HepG2 (cell line): ENCODE results near the gene GPT2. TPM values are rescaled to one million over a fixed set of nuclear protein-coding genes. Genes with fewer than 3 reads are reported as not detected.
A peak's percentile ranks its signal among the peaks of the same experiment; 100 is the strongest.

Experiments
- CBX2 ChIP-seq, 2 experiments: fragments of 200-600 bp in 1 of 2; sonication (generic); formaldehyde crosslinking in 1 of 2; IDR thresholded peaks; 2 replicates each; pipeline versions ENCODE4 v1.7.0 to v1.8.1; 2018 to 2022; ENCODE audit warnings: low read depth in 2 of 2, low read length in 1 of 2, mild to moderate bottlenecking in 1 of 2, missing genetic modification reagents in 1 of 2
- DNMT3B ChIP-seq: conservative IDR thresholded peaks from 2 replicates; pipeline ENCODE4 v1.6.1; 2016; ENCODE audit warnings: missing biosample characterization, control low read depth
- HNF4G ChIP-seq, 2 experiments: sonication (generic) in 1 of 2; formaldehyde crosslinking in 1 of 2; IDR thresholded peaks; 2 replicates each; pipeline versions ENCODE4 v1.4.0 to v1.6.1; 2011 to 2020; ENCODE audit warnings: borderline replicate concordance in 2 of 2, low read depth in 2 of 2, mild to moderate bottlenecking in 2 of 2, low read length in 1 of 2, missing genetic modification reagents in 1 of 2, moderate library complexity in 1 of 2
- NR3C1 ChIP-seq: sonication (generic); formaldehyde crosslinking; IDR thresholded peaks from 2 replicates; pipeline ENCODE4 v1.4.0; 2020; ENCODE audit warnings: missing genetic modification reagents
- POLR2AphosphoS2 ChIP-seq: IDR thresholded peaks from 2 replicates; pipeline ENCODE4 v1.6.1; 2011; ENCODE audit warnings: low read depth, low read length, improper control_type of control experiment
- SMAD3 ChIP-seq: sonication (generic); formaldehyde crosslinking; IDR thresholded peaks from 2 replicates; pipeline ENCODE4 v1.4.0; 2020; ENCODE audit warnings: missing genetic modification reagents
- SMAD9 ChIP-seq: sonication (generic); formaldehyde crosslinking; IDR thresholded peaks from 2 replicates; pipeline ENCODE4 v1.5.1; 2020; ENCODE audit warnings: mild to moderate bottlenecking, missing genetic modification reagents
- TARDBP ChIP-seq: sonication (generic); formaldehyde crosslinking; IDR thresholded peaks from 2 replicates; pipeline ENCODE4 v1.8.0; 2022; ENCODE audit warnings: mild to moderate bottlenecking, missing genetic modification reagents
- ZBTB8A ChIP-seq: sonication (generic); formaldehyde crosslinking; IDR thresholded peaks from 2 replicates; pipeline ENCODE4 v1.4.0; 2020; ENCODE audit warnings: mild to moderate bottlenecking, low read depth, missing genetic modification reagents, borderline replicate concordance
- ZFP36L1 ChIP-seq: sonication (generic); formaldehyde crosslinking; IDR thresholded peaks from 2 replicates; pipeline ENCODE4 v1.8.0; 2022; ENCODE audit warnings: mild to moderate bottlenecking, missing genetic modification reagents, moderate library complexity
- ZNF558 ChIP-seq: sonication (generic); formaldehyde crosslinking; IDR thresholded peaks from 2 replicates; pipeline ENCODE4 v1.9.0; 2022; ENCODE audit warnings: mild to moderate bottlenecking, missing genetic modification reagents, borderline replicate concordance
- ZNF841 ChIP-seq: sonication (generic); formaldehyde crosslinking; IDR thresholded peaks from 2 replicates; pipeline ENCODE4 v1.8.1; 2023; ENCODE audit warnings: missing genetic modification reagents, borderline replicate concordance
- ZNF850 ChIP-seq: sonication (generic); formaldehyde crosslinking; conservative IDR thresholded peaks from 2 replicates; pipeline ENCODE4 v1.9.0; 2021; ENCODE audit warnings: mild to moderate bottlenecking, missing genetic modification reagents
- ZSCAN30 ChIP-seq: sonication (generic); formaldehyde crosslinking; IDR thresholded peaks from 2 replicates; pipeline ENCODE4 v1.5.0; 2020; ENCODE audit warnings: mild to moderate bottlenecking, missing genetic modification reagents
- ZZZ3 ChIP-seq: sonication (generic); formaldehyde crosslinking; IDR thresholded peaks from 2 replicates; pipeline ENCODE4 v1.4.0; 2020; ENCODE audit warnings: missing genetic modification reagents, mild to moderate bottlenecking, borderline replicate concordance
- polyA plus RNA-seq, 8 experiments: library from polyadenylated mRNA; depleted of rRNA in 3 of 8; stranded (reverse) in 7 of 8; unstranded in 1 of 8; fragments of >200 nt; fragmentation: Illumina TruSeq in 4 of 8; extraction: Trizol in 4 of 8; gene quantifications; 2 replicates each; pipeline versions ENCODE4 v1.2.1 to v1.2.3, GENCODE V29; 2011 to 2016; ENCODE audit warnings: low read depth in 4 of 8, missing spikeins in 1 of 8, mixed read lengths in 1 of 8; ENCODE audit not compliant: insufficient read depth in 1 of 8
- total RNA-seq, 5 experiments: library from RNA; depleted of rRNA; stranded (reverse); fragments of >200 nt; fragmentation: Illumina TruSeq; extraction: Trizol; gene quantifications; 2 replicates each; pipeline ENCODE4 v1.2.3, GENCODE V29; 2016; ENCODE audit warnings: low read depth in 1 of 5
- TF ChIP-seq, protein P1 (sequence below): sonication (generic); formaldehyde crosslinking; IDR thresholded peaks from 2 replicates; pipeline ENCODE4 v1.4.0; 2020; ENCODE audit warnings: low read depth, mild to moderate bottlenecking, missing genetic modification reagents
- TF ChIP-seq, protein P2 (sequence below): sonication (generic); formaldehyde crosslinking; IDR thresholded peaks from 2 replicates; pipeline ENCODE4 v1.5.0; 2020; ENCODE audit warnings: mild to moderate bottlenecking, low read depth, missing genetic modification reagents, borderline replicate concordance
- TF ChIP-seq, protein P3 (sequence below): sonication (generic); formaldehyde crosslinking; IDR thresholded peaks from 2 replicates; pipeline ENCODE4 v1.4.0; 2020; ENCODE audit warnings: mild to moderate bottlenecking, low read depth, missing genetic modification reagents
- TF ChIP-seq, protein P4 (sequence below): sonication (generic); formaldehyde crosslinking; IDR thresholded peaks from 2 replicates; pipeline ENCODE4 v1.5.0; 2020; ENCODE audit warnings: mild to moderate bottlenecking, missing genetic modification reagents, borderline replicate concordance

Gene GPT2
- total and polyA plus RNA-seq, 2 of the 13 experiments (the other 11 are each of a cell fraction or from before 2014, with no cell fraction given): 138 to 267 TPM

DNA sequence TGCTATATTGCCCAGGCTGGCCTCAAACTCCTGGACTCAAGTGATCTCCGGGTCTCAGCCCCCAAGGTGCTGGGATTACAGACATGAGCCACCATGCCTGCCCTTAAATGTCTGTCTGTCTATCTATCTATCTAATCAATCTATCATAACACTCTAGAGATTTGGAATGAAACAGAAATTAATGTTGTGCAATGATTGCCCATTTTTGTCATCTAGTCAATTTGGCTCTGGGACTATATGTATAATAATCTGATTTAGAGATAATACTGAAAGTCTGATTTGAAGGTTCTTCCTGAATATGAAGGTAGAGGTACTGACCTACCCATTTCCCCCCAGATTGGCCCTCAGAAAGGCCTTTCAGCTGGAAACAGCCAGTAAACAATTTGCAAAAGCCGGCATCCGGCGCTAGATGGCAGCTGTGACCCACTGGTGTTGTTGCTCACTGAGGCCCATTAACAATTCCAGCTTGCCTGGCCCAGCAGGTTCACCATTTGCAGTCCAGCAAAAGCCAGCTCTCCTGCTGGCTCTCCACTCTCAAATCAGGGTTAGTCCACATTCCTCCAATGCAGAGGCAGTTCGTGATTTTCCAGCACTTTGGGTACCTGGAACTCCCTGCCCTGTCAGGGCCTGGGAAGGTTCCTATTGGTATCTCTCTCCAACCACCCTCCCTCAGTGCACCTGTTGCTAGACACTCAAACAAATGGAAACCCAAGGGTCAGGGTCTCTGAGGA is 30.3 kb upstream of the GPT2 start (continued):
- no peak for TF ChIP-seq HNF4G (IDR thresholded peaks at IDR 0.05; ENCODE audit: borderline replicate concordance, low read depth, low read length)
- TF ChIP-seq HNF4G (CRISPR knock-in tag; IDR thresholded peaks at IDR 0.05; ENCODE audit: borderline replicate concordance, low read depth): no peak
- TF ChIP-seq, protein P1, sequence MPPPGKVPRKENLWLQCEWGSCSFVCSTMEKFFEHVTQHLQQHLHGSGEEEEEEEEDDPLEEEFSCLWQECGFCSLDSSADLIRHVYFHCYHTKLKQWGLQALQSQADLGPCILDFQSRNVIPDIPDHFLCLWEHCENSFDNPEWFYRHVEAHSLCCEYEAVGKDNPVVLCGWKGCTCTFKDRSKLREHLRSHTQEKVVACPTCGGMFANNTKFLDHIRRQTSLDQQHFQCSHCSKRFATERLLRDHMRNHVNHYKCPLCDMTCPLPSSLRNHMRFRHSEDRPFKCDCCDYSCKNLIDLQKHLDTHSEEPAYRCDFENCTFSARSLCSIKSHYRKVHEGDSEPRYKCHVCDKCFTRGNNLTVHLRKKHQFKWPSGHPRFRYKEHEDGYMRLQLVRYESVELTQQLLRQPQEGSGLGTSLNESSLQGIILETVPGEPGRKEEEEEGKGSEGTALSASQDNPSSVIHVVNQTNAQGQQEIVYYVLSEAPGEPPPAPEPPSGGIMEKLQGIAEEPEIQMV: peak; percentile 77; the same call in 1 of the 2 replicates
- TF ChIP-seq NR3C1 (CRISPR knock-in tag): no peak
- no peak for TF ChIP-seq ZFP36L1 (CRISPR knock-in tag)
- no peak for TF ChIP-seq DNMT3B (CRISPR knock-in tag)
- no peak for TF ChIP-seq SMAD9
- TF ChIP-seq ZNF841 (CRISPR knock-in tag): no peak
- no peak for TF ChIP-seq ZZZ3 (CRISPR knock-in tag)
- no peak for TF ChIP-seq POLR2AphosphoS2
- no peak for TF ChIP-seq ZNF558 (CRISPR knock-in tag)
- TF ChIP-seq TARDBP (CRISPR knock-in tag): no peak; the same call in none of the 2 replicates
- TF ChIP-seq ZSCAN30 (CRISPR knock-in tag): no peak
- peak; percentile 72; the same call in 1 of the 2 replicates for TF ChIP-seq SMAD3 (CRISPR knock-in tag)
- TF ChIP-seq CBX2 (IDR thresholded peaks at IDR 0.05; ENCODE audit: low read depth, low read length): no peak
- no peak for TF ChIP-seq CBX2 (CRISPR knock-in tag; IDR thresholded peaks at IDR 0.05; ENCODE audit: low read depth)
- TF ChIP-seq, protein P2, sequence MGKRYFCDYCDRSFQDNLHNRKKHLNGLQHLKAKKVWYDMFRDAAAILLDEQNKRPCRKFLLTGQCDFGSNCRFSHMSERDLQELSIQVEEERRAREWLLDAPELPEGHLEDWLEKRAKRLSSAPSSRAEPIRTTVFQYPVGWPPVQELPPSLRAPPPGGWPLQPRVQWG (CRISPR knock-in tag): no peak
- TF ChIP-seq, protein P3, sequence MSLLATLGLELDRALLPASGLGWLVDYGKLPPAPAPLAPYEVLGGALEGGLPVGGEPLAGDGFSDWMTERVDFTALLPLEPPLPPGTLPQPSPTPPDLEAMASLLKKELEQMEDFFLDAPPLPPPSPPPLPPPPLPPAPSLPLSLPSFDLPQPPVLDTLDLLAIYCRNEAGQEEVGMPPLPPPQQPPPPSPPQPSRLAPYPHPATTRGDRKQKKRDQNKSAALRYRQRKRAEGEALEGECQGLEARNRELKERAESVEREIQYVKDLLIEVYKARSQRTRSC (CRISPR knock-in tag): no peak
- TF ChIP-seq, protein P4, sequence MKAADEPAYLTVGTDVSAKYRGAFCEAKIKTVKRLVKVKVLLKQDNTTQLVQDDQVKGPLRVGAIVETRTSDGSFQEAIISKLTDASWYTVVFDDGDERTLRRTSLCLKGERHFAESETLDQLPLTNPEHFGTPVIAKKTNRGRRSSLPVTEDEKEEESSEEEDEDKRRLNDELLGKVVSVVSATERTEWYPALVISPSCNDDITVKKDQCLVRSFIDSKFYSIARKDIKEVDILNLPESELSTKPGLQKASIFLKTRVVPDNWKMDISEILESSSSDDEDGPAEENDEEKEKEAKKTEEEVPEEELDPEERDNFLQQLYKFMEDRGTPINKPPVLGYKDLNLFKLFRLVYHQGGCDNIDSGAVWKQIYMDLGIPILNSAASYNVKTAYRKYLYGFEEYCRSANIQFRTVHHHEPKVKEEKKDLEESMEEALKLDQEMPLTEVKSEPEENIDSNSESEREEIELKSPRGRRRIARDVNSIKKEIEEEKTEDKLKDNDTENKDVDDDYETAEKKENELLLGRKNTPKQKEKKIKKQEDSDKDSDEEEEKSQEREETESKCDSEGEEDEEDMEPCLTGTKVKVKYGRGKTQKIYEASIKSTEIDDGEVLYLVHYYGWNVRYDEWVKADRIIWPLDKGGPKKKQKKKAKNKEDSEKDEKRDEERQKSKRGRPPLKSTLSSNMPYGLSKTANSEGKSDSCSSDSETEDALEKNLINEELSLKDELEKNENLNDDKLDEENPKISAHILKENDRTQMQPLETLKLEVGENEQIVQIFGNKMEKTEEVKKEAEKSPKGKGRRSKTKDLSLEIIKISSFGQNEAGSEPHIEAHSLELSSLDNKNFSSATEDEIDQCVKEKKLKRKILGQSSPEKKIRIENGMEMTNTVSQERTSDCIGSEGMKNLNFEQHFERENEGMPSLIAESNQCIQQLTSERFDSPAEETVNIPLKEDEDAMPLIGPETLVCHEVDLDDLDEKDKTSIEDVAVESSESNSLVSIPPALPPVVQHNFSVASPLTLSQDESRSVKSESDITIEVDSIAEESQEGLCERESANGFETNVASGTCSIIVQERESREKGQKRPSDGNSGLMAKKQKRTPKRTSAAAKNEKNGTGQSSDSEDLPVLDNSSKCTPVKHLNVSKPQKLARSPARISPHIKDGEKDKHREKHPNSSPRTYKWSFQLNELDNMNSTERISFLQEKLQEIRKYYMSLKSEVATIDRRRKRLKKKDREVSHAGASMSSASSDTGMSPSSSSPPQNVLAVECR (CRISPR knock-in tag): no peak; the same call in 1 of the 2 replicates
- TF ChIP-seq ZBTB8A (CRISPR knock-in tag): no peak
- no peak for TF ChIP-seq ZNF850 (CRISPR knock-in tag)
